NCI-H2227 (cell line): ENCODE measurements around the gene LCN9.

Experiments
- DNase-seq: peaks from one replicate; lab custom pipeline; 2025; ENCODE audit not compliant: unreplicated experiment; lab: John Stamatoyannopoulos, UW

LCN9 gene

GRCh38 chr9:135716045-135716444 is 52.9 kb downstream of the LCN9 start:
- DNase-seq = no peak
